GM08714 (cell line): Measurements from ENCODE around the gene CRPPA.

Experiments used
- H3K4me3 ChIP-seq: fragments of 200-500 bp; sonication (Bioruptor generic); 2 replicates; pipeline ENCODE4 v1.5.1; 2014; ENCODE audit warnings: mild to moderate bottlenecking, low read length, inconsistent platforms
- ZNF274 ChIP-seq: IDR thresholded peaks from 2 replicates; pipeline ENCODE4 v1.6.1; 2012; ENCODE audit warnings: mild to moderate bottlenecking, low read depth, low read length

Gene CRPPA

DNA sequence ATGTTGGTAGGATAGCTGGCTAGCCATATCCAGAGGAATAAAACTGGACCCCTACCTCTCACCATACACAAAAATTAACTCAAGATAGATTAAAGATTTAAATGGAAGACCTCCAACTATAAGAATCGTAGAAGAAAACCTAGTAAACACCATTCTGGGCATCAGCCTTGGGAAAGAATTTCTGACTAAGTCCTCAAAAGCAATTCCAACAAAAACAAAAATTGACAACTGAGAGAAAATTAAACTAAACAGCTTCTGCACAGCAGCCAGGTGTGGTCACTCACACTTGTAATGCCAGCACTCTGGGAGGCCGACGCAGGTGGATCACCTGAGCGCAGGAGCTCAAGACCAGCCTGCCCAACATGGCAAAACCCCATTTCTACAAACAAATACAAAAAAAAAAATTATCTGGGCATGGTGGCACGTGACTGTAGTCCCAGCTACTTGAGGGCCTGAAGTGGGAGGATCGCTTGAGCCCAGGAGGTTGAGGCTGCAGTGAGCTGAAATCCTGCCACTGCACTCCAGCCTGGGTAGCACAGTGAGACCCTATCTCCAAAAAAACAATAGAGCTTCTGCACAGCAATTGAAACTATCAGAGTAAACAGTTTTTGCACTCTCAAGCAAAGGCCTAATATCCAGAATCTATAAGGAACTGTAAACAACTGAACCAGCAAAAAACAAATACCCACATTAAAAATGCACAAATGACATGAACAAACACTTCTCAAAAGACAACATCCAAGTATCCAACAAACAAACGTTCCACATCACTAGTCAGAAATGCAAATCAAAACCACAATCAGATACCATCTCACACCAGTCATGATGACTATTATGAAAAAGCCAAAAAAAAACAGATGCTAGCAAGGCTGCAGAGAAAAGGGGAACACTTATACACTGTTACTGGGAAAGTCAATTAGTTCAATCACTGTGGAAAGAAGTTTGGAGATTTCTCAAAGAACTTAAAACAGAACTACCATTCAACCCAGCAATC lies 4.8 kb downstream of the CRPPA start:
- TF ChIP-seq ZNF274: no peak
- no peak overlapping the region for H3K4me3 ChIP-seq

GRCh38 chr7:16412274-16413254 lies 8.8 kb downstream of the CRPPA start:
- no peak for TF ChIP-seq ZNF274
- no peak overlapping the region for H3K4me3 ChIP-seq

DNA sequence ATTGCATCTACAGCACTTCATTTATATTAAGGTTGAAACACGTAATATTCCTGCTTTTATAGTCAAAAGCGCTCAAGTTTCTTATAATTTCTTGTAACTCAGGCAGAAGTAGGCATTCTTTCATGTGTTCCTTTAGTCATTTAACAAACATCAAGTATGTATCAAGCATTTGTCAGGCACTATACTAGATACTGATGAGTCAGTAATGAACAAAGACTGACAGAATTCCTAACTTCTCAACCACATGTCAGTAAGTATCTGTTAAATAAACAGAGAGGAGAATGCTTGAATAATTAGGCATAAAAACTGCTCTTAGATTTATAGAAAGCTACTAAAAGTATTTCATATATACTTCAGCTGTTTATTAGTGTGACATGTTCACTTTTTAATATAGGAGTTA lies 9.9 kb downstream of the CRPPA start:
- no peak for TF ChIP-seq ZNF274

DNA sequence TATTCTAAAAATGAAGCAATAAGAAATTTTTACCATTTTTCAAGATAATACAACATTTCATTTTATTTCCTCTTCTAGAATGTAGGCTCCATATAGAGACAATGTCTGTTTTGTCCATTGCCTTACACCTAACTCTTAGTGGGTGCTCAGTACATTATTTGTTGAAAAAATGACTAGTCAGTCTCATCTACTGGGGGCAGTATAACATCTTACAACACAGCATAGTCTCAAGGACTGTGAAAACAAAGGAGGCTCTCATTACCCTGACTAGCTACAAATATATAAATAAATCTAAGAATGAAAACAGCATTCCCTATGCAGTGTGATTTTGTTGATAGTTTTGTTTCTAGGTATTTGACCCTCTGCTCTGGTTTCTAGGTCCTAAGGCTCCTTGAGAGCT lies 11.6 kb downstream of the CRPPA start:
- no peak for TF ChIP-seq ZNF274
- no peak overlapping the region for H3K4me3 ChIP-seq

More for the DNA sequence above, 9.9 kb downstream of the CRPPA start:
- no peak overlapping the region for H3K4me3 ChIP-seq

GRCh38 chr7:16404636-16405035 lies 16.7 kb downstream of the CRPPA start:
- TF ChIP-seq ZNF274: no peak
- H3K4me3 ChIP-seq: no peak overlapping the region

- no peak overlapping the region for H3K4me3 ChIP-seq
- TF ChIP-seq ZNF274: no peak
These were observed 17.9 kb downstream of the CRPPA start for GRCh38 chr7:16403475-16403874.

GRCh38 chr7:16402940-16403339 lies 18.4 kb downstream of the CRPPA start:
- H3K4me3 ChIP-seq: no peak overlapping the region
- TF ChIP-seq ZNF274: no peak

- H3K4me3 ChIP-seq: no peak overlapping the region
- no peak for TF ChIP-seq ZNF274
These were observed 19.2 kb downstream of the CRPPA start for GRCh38 chr7:16402091-16402490.

- no peak for TF ChIP-seq ZNF274
- no peak overlapping the region for H3K4me3 ChIP-seq
These were observed 20.5 kb downstream of the CRPPA start for GRCh38 chr7:16400893-16401275.

DNA sequence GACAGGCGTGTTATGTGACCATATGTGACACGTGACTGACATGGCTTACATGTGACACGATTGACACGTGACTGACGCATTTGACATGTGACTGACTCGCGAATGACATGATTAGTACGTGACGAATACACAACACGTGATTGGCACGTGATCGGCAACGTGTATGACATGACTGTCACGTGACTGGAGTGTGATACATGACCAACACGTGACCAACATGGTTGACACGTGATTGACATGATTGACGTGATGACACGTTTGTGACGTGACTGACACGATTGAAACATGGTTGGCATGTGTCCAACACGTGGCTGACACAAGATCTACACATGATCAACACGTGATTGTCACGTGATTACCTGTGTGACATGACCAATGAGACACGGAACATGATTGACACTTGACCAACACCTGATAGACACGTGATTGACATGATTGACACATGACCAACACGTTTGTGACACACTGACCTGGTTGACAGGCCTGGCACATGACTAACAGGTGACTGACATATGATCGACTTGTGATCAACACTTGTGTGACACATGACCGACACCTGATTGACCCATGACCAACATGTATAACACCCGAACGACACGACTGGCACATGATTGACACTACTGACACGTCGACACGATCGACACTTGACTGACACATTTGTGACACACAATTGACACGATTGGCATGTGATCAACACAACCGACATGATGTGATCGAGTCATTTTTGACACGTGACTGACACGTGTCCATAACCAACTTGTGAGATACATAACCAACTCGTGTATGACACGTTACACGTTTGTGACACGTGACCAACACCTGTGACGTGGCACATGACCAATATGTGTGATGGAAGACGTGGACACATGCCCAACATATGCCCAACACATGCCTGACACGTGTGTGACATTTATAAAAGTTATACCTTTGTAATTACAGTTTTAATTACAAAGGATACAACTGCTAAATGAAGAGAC lies 21.1 kb downstream of the CRPPA start:
- no peak for TF ChIP-seq ZNF274
- H3K4me3 ChIP-seq: no peak overlapping the region

GRCh38 chr7:16399265-16399831 lies 22.0 kb downstream of the CRPPA start:
- H3K4me3 ChIP-seq: no peak overlapping the region

GRCh38 chr7:16398146-16399017 lies 23.0 kb downstream of the CRPPA start:
- no peak overlapping the region for H3K4me3 ChIP-seq

More at GRCh38 chr7:16399265-16399831, 22.0 kb downstream of the CRPPA start:
- no peak for TF ChIP-seq ZNF274

More at GRCh38 chr7:16398146-16399017, 23.0 kb downstream of the CRPPA start:
- TF ChIP-seq ZNF274: no peak
